ENCODE measurements around the gene TMEM179.

TMEM179 gene

GRCh38 chr14:104641753-104642539 lies 37.4 kb upstream of the TMEM179 start:
- TF ChIP-seq GATA3 (IDR thresholded peaks at IDR 0.05; ENCODE audit: low read depth, low read length) (no peak), GATA2 (IDR thresholded peaks at IDR 0.05; ENCODE audit: low read depth, low read length) (no peak)

- TF ChIP-seq GATA3 (IDR thresholded peaks at IDR 0.05; ENCODE audit: low read depth, low read length) (no peak), GATA2 (IDR thresholded peaks at IDR 0.05; ENCODE audit: low read depth, low read length) (no peak)
Observed at GRCh38 chr14:104640681-104641080, 36.1 kb upstream of the TMEM179 start.

GRCh38 chr14:104639885-104640548 lies 35.4 kb upstream of the TMEM179 start:
- TF ChIP-seq GATA2 (IDR thresholded peaks at IDR 0.05; ENCODE audit: low read depth, low read length): no peak; the same call in 1 of the 2 replicates
- no peak for TF ChIP-seq GATA3 (IDR thresholded peaks at IDR 0.05; ENCODE audit: low read depth, low read length)

GRCh38 chr14:104639471-104639870 lies 34.9 kb upstream of the TMEM179 start:
- no peak for TF ChIP-seq GATA3 (IDR thresholded peaks at IDR 0.05; ENCODE audit: low read depth, low read length)
- no peak for TF ChIP-seq GATA2 (IDR thresholded peaks at IDR 0.05; ENCODE audit: low read depth, low read length)

DNA sequence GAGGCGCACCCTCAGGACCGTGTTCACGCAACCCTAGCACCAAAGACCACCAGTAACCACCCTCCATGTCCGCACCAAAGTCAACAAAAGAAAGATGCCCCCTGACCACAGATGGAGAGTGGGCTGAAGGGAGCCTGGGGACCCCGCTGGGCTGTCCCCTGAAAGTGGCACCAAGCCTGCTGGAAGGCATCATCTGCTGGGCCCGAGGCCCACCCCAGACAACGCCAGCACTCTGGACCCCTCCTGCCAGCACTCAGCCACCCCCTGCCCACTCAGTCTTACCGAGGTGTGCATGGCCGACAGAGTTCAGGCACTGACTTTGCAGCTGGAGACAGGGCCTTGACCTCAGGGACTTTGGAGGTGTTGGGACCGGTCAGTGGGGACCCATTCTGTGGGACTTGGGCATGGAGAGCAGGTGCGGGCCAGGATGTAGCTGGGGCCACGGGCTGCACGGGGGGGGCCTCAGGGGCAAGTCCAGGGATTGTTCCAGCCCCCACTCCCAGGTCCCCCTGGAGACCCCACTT lies 34.4 kb upstream of the TMEM179 start:
- TF ChIP-seq GATA2 (IDR thresholded peaks at IDR 0.05; ENCODE audit: low read depth, low read length) (no peak), GATA3 (IDR thresholded peaks at IDR 0.05; ENCODE audit: low read depth, low read length) (no peak)

DNA sequence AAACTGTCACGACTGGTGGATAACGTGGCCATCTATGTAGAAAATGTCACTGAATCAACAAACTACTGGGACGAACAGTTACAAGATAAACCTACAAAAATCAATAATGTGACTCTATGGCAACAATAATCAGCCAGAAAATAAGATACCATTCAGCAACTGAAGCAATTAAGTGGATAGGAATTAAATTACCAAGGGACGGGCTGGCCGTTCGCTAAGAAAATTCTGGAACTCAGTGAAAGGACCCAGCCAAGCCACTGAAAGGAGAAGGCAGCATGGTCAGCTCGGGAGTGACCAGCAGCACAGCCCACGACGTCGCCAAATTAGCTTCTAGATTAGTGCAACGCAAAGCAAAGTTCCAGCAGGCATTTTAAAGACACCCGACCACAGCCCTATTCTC lies 33.6 kb upstream of the TMEM179 start:
- no peak for TF ChIP-seq GATA2 (IDR thresholded peaks at IDR 0.05; ENCODE audit: low read depth, low read length)
- no peak for TF ChIP-seq GATA3 (IDR thresholded peaks at IDR 0.05; ENCODE audit: low read depth, low read length)

DNA sequence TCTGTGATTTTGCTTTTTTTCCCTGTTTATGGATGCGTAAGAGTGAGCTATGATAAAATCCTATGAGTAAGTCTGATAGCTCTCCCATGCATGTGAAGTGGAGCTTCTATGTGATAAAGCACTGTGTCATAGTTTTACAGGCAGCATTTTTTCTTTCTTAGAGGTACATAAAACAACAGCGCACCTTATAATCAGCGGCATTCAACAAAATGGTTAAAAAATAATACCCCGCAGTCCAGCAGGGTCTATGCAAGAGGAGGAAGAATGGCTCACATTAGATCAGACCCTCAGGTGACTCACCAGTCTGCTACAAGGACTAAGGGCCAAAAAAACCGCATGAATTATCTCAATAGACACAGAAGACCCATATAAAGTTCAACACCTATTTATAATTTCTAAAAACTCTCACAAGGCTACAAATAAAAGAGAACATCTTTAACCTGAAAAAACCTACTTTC lies 33.0 kb upstream of the TMEM179 start:
- TF ChIP-seq GATA2 (IDR thresholded peaks at IDR 0.05; ENCODE audit: low read depth, low read length) (no peak), GATA3 (IDR thresholded peaks at IDR 0.05; ENCODE audit: low read depth, low read length) (no peak)

DNA sequence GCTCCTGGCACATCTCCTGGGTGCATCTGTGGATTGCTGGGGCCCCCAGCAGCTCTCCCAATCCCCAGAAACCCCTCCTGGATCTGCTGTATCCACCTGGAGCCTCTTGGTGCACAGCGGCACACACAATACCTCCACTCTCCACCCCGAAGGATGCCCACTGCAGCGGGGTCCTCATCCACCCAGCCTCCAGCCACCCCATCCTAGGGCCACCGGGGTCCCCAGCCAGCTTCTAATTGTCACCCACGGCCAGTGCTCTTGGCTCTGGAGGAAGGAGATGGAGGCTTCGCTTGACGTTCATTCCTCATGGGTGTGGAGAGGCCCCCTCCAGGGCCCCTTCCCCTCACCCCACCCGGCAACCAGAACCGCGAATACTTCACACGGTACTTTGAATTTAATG lies 31.6 kb upstream of the TMEM179 start:
- TF ChIP-seq GATA3 (IDR thresholded peaks at IDR 0.05; ENCODE audit: low read depth, low read length) (no peak), GATA2 (IDR thresholded peaks at IDR 0.05; ENCODE audit: low read depth, low read length) (no peak)

DNA sequence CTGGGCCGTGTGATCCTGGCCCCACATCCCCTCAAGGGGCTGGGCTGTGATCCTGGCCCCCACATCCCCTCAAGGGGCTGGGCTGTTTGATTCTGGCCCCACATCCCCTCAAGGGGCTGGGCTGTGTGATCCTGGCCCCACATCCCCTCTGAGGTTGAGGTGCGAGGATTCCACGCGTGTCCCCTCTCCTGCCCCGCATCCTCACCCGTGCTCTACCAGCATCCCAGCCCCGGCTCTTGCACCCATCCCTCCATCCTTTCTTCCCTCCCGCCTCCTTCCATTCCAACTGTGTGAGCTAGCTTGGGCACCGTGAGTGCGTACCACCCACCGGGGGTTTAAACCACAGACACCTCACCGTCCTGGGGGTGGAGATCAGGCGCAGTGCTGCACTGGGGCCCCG lies 31.1 kb upstream of the TMEM179 start:
- no peak for TF ChIP-seq GATA3 (IDR thresholded peaks at IDR 0.05; ENCODE audit: low read depth, low read length)
- no peak for TF ChIP-seq GATA2 (IDR thresholded peaks at IDR 0.05; ENCODE audit: low read depth, low read length)

- no peak for TF ChIP-seq GATA2 (IDR thresholded peaks at IDR 0.05; ENCODE audit: low read depth, low read length)
Observed at GRCh38 chr14:104634886-104635570, 30.5 kb upstream of the TMEM179 start.

DNA sequence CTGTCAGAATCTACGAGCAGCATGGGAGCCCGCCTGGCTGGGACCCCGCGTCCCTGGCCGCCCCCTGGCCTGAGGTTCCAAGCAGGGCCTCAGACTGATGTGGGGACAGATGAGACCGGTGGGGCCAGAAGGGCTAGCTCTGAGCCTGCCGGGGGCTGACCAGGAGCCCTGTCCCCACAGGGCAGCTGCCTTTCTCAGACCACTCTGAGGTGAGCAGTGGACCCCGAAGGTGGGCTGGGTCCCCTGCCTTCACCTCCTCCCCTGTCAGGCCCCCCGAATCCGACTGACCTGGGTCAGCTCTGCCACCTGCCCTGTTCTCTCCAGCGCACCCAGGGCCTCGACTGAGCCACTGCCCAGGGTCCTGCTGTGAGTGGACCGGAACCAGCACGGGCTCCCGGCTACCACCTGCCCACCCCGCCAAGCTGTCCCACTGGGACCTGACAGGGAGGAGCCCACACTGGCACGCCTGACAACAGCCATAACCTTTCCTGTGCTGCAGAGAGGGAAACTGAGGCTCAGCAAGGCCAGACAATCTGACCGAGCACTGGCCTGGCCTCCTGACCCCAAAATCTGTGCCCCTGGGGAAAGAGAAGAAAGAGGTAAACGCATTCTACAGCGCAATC lies 29.7 kb upstream of the TMEM179 start:
- TF ChIP-seq GATA2 (IDR thresholded peaks at IDR 0.05; ENCODE audit: low read depth, low read length) (no peak), GATA3 (IDR thresholded peaks at IDR 0.05; ENCODE audit: low read depth, low read length) (no peak)

DNA sequence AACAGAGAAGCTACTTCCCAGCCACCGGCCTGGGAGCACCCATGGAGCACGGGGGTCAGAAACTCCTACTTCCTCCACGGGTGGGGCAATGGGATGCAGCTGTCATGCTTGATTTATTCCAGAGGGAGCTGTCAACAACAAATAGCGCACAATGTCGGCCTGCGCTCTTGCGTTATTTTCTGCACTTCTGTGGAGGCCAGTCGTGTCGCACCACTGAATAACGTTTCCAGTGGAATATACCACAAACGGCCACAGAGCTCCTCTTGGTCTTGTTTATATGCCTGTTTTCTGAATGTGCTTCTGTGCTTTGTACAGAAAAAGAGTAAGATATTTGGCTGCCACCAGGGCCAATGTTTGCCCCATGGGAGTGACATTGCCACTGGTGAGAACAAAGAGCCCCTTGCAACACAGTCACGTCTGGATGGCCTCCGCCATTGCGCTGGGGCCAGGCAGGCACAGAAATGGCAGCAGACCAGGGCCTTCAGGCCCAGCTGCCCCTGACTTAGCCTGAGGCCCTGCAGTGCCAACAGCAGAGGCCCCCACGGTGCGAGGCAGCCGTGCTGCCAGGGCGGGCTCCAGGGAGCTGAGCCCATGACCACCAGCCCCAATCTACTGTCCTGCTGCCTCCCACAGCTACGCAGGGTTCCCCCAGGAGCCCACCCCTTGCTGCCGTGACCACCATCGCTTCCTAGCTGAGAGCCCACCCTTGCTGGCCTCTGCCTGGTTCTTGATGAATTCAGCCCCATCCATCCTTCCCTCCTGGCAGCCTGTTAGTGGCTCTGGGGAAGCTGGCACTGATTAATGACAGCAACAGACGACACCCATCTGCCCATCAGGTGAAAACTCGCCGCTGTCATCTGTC lies 28.9 kb upstream of the TMEM179 start:
- TF ChIP-seq GATA2 (IDR thresholded peaks at IDR 0.05; ENCODE audit: low read depth, low read length): no peak
- no peak for TF ChIP-seq GATA3 (IDR thresholded peaks at IDR 0.05; ENCODE audit: low read depth, low read length)

GRCh38 chr14:104632781-104633180 lies 28.2 kb upstream of the TMEM179 start:
- no peak for TF ChIP-seq GATA2 (IDR thresholded peaks at IDR 0.05; ENCODE audit: low read depth, low read length)
- no peak for TF ChIP-seq GATA3 (IDR thresholded peaks at IDR 0.05; ENCODE audit: low read depth, low read length)

Measured in SH-SY5Y (cell line).